Fibroblast of lung (primary cell): Measurements from ENCODE around the gene UTS2B. TPM values are rescaled to one million over a fixed set of nuclear protein-coding genes. Genes with fewer than 3 reads are reported as not detected.

ENCODE experiments used
- DNase-seq, 2 donors: peaks; one replicate each; pipeline versions ENCODE4 v3.0.0 to v3.0.0-alpha.2; 2010; ENCODE audit warnings: low read depth in 2 of 2
- H2AFZ ChIP-seq: 2 replicates; pipeline ENCODE4 v1.5.1; 2012; ENCODE audit warnings: low read length, control low read depth, inconsistent platforms
- H3K27ac ChIP-seq: 2 replicates; pipeline ENCODE4 v1.5.1; 2011; ENCODE audit warnings: low read length, control low read depth; ENCODE audit not compliant: insufficient read depth
- H3K27me3 ChIP-seq: 2 replicates; pipeline ENCODE4 v1.5.1; 2011; ENCODE audit warnings: mild to moderate bottlenecking, low read length; ENCODE audit not compliant: control insufficient read depth, insufficient read depth
- H3K36me3 ChIP-seq: 2 replicates; pipeline ENCODE4 v1.5.1; 2011; ENCODE audit warnings: low read length; ENCODE audit not compliant: control insufficient read depth, insufficient read depth
- H3K4me1 ChIP-seq: 2 replicates; pipeline ENCODE4 v1.5.1; 2011; ENCODE audit warnings: low read length; ENCODE audit not compliant: control insufficient read depth, insufficient read depth; ENCODE audit errors: extremely low read depth
- H3K4me2 ChIP-seq: 2 replicates; pipeline ENCODE4 v1.5.1; 2011; ENCODE audit warnings: low read length, control low read depth; ENCODE audit not compliant: insufficient read depth; ENCODE audit errors: extremely low read depth
- H3K4me3 ChIP-seq, 4 experiments: fragments of 200-600 bp in 1 of 4; sonication (generic) in 1 of 4; replicated peaks in 1 of 4; 2 replicates each; pipeline ENCODE4 v1.5.1; 2011 to 2016; ENCODE audit warnings: low read length in 4 of 4, low read depth in 3 of 4, mild to moderate bottlenecking in 3 of 4, control low read depth in 2 of 4, inconsistent platforms in 1 of 4, mixed read lengths in 1 of 4; ENCODE audit not compliant: insufficient read depth in 1 of 4; ENCODE audit errors: control extremely low read depth in 1 of 4
- H3K79me2 ChIP-seq: 2 replicates; pipeline ENCODE4 v1.5.1; 2012; ENCODE audit warnings: mild to moderate bottlenecking, low read length, inconsistent platforms; ENCODE audit not compliant: control insufficient read depth, insufficient read depth
- H3K9ac ChIP-seq: 2 replicates; pipeline ENCODE4 v1.5.1; 2011; ENCODE audit warnings: mild to moderate bottlenecking, low read length, control low read depth; ENCODE audit not compliant: insufficient read depth
- H3K9me3 ChIP-seq: 2 replicates; pipeline ENCODE4 v1.5.1; 2012; ENCODE audit warnings: low read depth, low read length; ENCODE audit not compliant: control insufficient read depth, insufficient read depth
- H4K20me1 ChIP-seq: 2 replicates; pipeline ENCODE4 v1.5.1; 2011; ENCODE audit warnings: low read length; ENCODE audit not compliant: control insufficient read depth, insufficient read depth; ENCODE audit errors: extremely low read depth
- CTCF ChIP-seq, 2 donors: IDR thresholded peaks in 1 of 2; conservative IDR thresholded peaks in 1 of 2; 1 replicate in 1 of 2; 2 replicates in 1 of 2; pipeline ENCODE4 v1.5.1; 2011 to 2012; ENCODE audit warnings: low read length in 2 of 2, control low read depth in 1 of 2, inconsistent platforms in 1 of 2, low read depth in 1 of 2, mild to moderate bottlenecking in 1 of 2
- EZH2 ChIP-seq: IDR thresholded peaks from 2 replicates; pipeline ENCODE4 v1.5.1; 2012; ENCODE audit warnings: low read length, control low read depth, mild to moderate bottlenecking; ENCODE audit errors: missing control alignments
- polyA plus RNA-seq, 2 donors: library from polyadenylated mRNA; depleted of rRNA in 1 of 2; stranded (reverse) in 1 of 2; unstranded in 1 of 2; fragments of >200 nt; gene quantifications; 2 replicates each; pipeline ENCODE4 v1.2.1, GENCODE V29; 2011 to 2012; ENCODE audit warnings: missing spikeins in 1 of 2
- total RNA-seq: library from RNA; depleted of rRNA; stranded (reverse); fragments of >200 nt; gene quantifications from 2 replicates; pipeline ENCODE4 v1.2.1, GENCODE V29; 2014

The UTS2B gene
- total and polyA plus RNA-seq, 2 donors (not counting 1 experiment from before 2014, with no cell fraction given) = 0.99 to 1.3 TPM

DNA sequence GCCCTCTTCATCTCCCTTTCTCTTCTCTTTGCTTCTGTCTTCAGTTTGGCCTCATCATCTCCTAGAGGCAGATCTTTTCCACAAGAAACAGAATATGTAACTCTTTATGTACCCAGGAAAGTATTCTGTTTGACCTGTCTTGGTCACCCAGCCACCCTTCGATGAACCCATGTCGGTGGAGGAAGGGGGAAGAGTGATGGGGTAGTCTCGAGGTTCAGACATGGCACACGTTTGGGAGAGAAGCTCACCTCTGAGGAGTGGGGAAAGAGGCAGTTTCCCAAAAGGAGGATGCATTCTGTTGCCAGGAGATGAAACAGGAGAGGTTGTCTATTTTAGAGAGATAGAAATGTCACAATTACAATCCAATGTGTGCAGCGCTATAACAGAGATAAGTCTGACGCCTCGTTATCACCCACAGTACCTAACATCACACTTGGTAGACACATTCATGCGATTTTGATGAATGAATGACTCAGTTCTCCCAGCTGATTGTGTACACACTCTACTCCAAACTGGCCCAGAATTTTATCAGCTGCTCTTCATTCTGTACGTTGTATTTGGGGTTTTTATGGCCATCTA is 1.9 kb downstream of the UTS2B start:
- Histone ChIP-seq H2AFZ (peak overlapping the region; percentile 95), H3K36me3 (no peaks in the 10 kb centered on the region), H3K27me3 (no peaks in the 10 kb centered on the region), H3K9ac (peak overlapping the region; percentile 96), H3K27ac (peak overlapping the region; percentile 94), H3K4me2 (peak overlapping the region; percentile 90), H3K4me1 (peaks cover 7% of the 10 kb centered on the region), H4K20me1 (no peaks in the 10 kb centered on the region), H3K4me3 (peak overlapping the region; percentile 62 to 81 (median 71)), H3K9me3 (no peaks in the 10 kb centered on the region), H3K79me2 (peaks cover 46% of the 10 kb centered on the region)
- TF ChIP-seq CTCF (conservative IDR thresholded peaks at IDR 0.05 in 1 of 2, IDR thresholded peaks at IDR 0.05 in 1 of 2; ENCODE audit: low read depth in 1 of 2, low read length in 2 of 2) (no peak), EZH2 (no peak)
- peak in 1 of 2 donors; percentile 52 for DNase-seq

- no peak overlapping the region for H3K4me2 ChIP-seq
- no peak overlapping the region for H3K27ac ChIP-seq
- H3K9me3 ChIP-seq = no peaks in the 10 kb centered on the region
- peaks cover 5% of the 10 kb centered on the region for H3K4me1 ChIP-seq
- H3K27me3 ChIP-seq = no peaks in the 10 kb centered on the region
- H4K20me1 ChIP-seq = no peaks in the 10 kb centered on the region
- no peaks in the 10 kb centered on the region for H3K36me3 ChIP-seq
- TF ChIP-seq EZH2 = no peak
- TF ChIP-seq CTCF (conservative IDR thresholded peaks at IDR 0.05 in 1 of 2, IDR thresholded peaks at IDR 0.05 in 1 of 2; ENCODE audit: low read depth in 1 of 2, low read length in 2 of 2) = no peak
- no peak for DNase-seq
- no peak overlapping the region for H3K4me3 ChIP-seq
- H2AFZ ChIP-seq = no peak overlapping the region
- no peak overlapping the region for H3K9ac ChIP-seq
- peaks cover 36% of the 10 kb centered on the region for H3K79me2 ChIP-seq
Observed at GRCh38 chr3:191327526-191327925, 2.8 kb downstream of the UTS2B start.

DNA sequence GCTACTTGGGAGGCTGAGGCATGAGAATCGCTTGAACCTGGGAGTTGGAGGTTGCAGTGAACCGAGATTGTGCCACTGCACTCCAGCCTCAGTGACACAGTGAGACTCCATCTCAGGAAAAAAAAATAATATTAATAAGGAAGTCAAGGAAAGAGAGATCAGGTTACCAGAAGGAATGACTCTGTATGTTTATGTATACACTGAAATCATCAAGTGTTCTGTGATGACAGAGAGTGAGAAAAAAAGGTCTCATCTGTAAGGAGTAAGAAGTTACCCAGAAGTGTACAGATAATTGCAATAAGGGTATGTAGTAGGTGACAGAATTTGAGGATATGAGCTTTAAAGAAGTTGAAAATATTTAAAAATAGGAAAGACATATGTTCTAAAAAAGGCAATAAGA is 5.4 kb downstream of the UTS2B start:
- Histone ChIP-seq H3K9me3 (no peaks in the 10 kb centered on the region), H3K9ac (no peak overlapping the region), H3K4me3 (no peak overlapping the region), H3K4me2 (no peak overlapping the region), H2AFZ (no peak overlapping the region), H3K27ac (no peak overlapping the region), H3K79me2 (peaks cover 11% of the 10 kb centered on the region), H4K20me1 (no peaks in the 10 kb centered on the region), H3K36me3 (no peaks in the 10 kb centered on the region), H3K4me1 (peaks cover 5% of the 10 kb centered on the region), H3K27me3 (no peaks in the 10 kb centered on the region)
- peak in 1 of 2 donors; percentile 44 for DNase-seq
- no peak for TF ChIP-seq EZH2
- no peak for TF ChIP-seq CTCF (conservative IDR thresholded peaks at IDR 0.05 in 1 of 2, IDR thresholded peaks at IDR 0.05 in 1 of 2; ENCODE audit: low read depth in 1 of 2, low read length in 2 of 2)
